ENCODE measurements around the gene PDZD2. TPM values are rescaled to one million over a fixed set of nuclear protein-coding genes. Genes with fewer than 3 reads are reported as not detected.

The PDZD2 gene
- total and polyA plus RNA-seq, 2 donors (not counting 3 experiments of a cell fraction or from before 2014, with no cell fraction given) = 0.66 to 6.9 TPM

DNA sequence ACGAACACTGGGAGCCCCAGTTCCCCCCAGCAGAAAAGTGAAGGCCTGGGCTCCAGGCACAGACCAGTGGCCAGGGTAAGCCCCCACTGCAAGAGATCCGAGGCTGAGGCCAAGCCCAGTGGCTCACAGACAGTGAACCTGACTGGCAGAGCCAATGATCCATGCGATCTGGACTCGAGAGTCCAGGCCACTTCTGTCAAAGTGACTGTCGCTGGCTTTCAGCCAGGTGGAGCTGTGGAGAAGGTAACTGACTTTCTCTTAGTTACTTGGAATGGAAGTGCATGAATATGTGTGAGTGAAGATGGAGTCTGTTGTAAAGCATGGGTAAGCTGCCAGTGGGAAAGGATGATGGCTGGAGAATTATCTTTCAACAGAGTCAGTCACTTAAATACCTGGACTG, 435.5 kb downstream of the PDZD2 start:
- intact Hi-C loops (cut with micrococcal nuclease) (no loop called here), dilution Hi-C loops (cut with MboI; ENCODE audit: extremely low pct_ligation_motif_present, low sequenced_read_pairs) (no loop called here)
- no TSS peak for BruUV-seq (replicated peaks)
- Histone ChIP-seq H3K4me2 (ENCODE audit: insufficient read depth, low read length) (no peak overlapping the region), H3K36me3 (ENCODE audit: control insufficient read depth in 2 of 2, extremely low read depth in 1 of 2, insufficient read depth in 2 of 2, low read length in 2 of 2) (no peaks in the 10 kb centered on the region), H4K20me1 (replicated peaks; ENCODE audit: control insufficient read depth, extremely low read depth, insufficient read depth, low read length) (no peaks in the 10 kb centered on the region), H3K4me3 (replicated peaks in 1 of 3; ENCODE audit: insufficient read depth in 1 of 3, low read depth in 1 of 3, low read length in 3 of 3) (no peak overlapping the region), H3K4me1 (ENCODE audit: control insufficient read depth, extremely low read depth, insufficient read depth, low read length) (peaks cover 12% of the 10 kb centered on the region), H3K9ac (replicated peaks; ENCODE audit: extremely low read depth, insufficient read depth, low read length) (no peak overlapping the region), H3K9me1 (replicated peaks; ENCODE audit: control insufficient read depth, extremely low read depth, insufficient read depth, low read length) (no peaks in the 10 kb centered on the region), H3K79me2 (ENCODE audit: control insufficient read depth, insufficient read depth, low read length) (no peaks in the 10 kb centered on the region), H3K27ac (ENCODE audit: insufficient read depth, low read depth, low read length) (no peak overlapping the region), H3K27me3 (ENCODE audit: control insufficient read depth in 2 of 2, insufficient read depth in 2 of 2, low read length in 2 of 2) (no peaks in the 10 kb centered on the region), H2AFZ (ENCODE audit: low read depth, low read length) (no peak overlapping the region), H3K9me3 (replicated peaks; ENCODE audit: control insufficient read depth, insufficient read depth, low read length) (no peaks in the 10 kb centered on the region)
- no peak for FAIRE-seq
- no peak for DNase-seq (ENCODE audit: low read depth, low spot score)
- CTCF ChIA-PET = interaction anchor here (1.3 to 3.5 kb wide), 3 partner anchors 15 to 249 kb away, joined by 10 to 189 read pairs (median 11); no protein-coding TSS in a partner anchor
- POLR2A ChIA-PET = no interaction called here
- TF ChIP-seq, protein P1, sequence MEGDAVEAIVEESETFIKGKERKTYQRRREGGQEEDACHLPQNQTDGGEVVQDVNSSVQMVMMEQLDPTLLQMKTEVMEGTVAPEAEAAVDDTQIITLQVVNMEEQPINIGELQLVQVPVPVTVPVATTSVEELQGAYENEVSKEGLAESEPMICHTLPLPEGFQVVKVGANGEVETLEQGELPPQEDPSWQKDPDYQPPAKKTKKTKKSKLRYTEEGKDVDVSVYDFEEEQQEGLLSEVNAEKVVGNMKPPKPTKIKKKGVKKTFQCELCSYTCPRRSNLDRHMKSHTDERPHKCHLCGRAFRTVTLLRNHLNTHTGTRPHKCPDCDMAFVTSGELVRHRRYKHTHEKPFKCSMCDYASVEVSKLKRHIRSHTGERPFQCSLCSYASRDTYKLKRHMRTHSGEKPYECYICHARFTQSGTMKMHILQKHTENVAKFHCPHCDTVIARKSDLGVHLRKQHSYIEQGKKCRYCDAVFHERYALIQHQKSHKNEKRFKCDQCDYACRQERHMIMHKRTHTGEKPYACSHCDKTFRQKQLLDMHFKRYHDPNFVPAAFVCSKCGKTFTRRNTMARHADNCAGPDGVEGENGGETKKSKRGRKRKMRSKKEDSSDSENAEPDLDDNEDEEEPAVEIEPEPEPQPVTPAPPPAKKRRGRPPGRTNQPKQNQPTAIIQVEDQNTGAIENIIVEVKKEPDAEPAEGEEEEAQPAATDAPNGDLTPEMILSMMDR (IDR thresholded peaks at IDR 0.05; ENCODE audit: extremely low read depth in 1 of 2, insufficient read depth in 1 of 2, low read depth in 1 of 2, low read length in 2 of 2) = no peak
- TF ChIP-seq JUN (IDR thresholded peaks at IDR 0.05; ENCODE audit: borderline replicate concordance, insufficient read depth, insufficient read length, low read depth) (no peak), POLR2A (IDR thresholded peaks at IDR 0.05; ENCODE audit: low read depth, low read length) (no peak), MAX (IDR thresholded peaks at IDR 0.05; ENCODE audit: insufficient read depth, insufficient read length) (no peak)

Measured in endothelial cell of umbilical vein (primary cell).